Hepatocyte (in vitro differentiated cells): ENCODE results near the gene IMMP2L. TPM values are rescaled to one million over a fixed set of nuclear protein-coding genes. Genes with fewer than 3 reads are reported as not detected.

Experiments used
- DNase-seq: peaks from one replicate; pipeline ENCODE4 v3.0.0-alpha.2; 2016; ENCODE audit warnings: low spot score
- H2AFZ ChIP-seq: fragments of 200-600 bp; sonication (generic); 2 replicates; pipeline ENCODE4 v1.6.0; 2016; ENCODE audit warnings: antibody characterized with exemption, mild to moderate bottlenecking
- H3K27ac ChIP-seq: fragments of 200-600 bp; sonication (generic); 2 replicates; pipeline ENCODE4 v1.5.1; 2016; ENCODE audit warnings: mild to moderate bottlenecking
- H3K27me3 ChIP-seq: fragments of 200-600 bp; sonication (generic); 2 replicates; pipeline ENCODE4 v1.6.1; 2016
- H3K36me3 ChIP-seq: fragments of 200-600 bp; sonication (generic); replicated peaks from 2 replicates; pipeline ENCODE4 v1.5.1; 2016; ENCODE audit warnings: low read depth; ENCODE audit not compliant: insufficient read depth
- H3K4me1 ChIP-seq: fragments of 200-600 bp; sonication (generic); 2 replicates; pipeline ENCODE4 v1.5.1; 2016; ENCODE audit warnings: mild to moderate bottlenecking, moderate library complexity; ENCODE audit not compliant: insufficient read depth
- H3K4me2 ChIP-seq: fragments of 200-600 bp; sonication (generic); 2 replicates; pipeline ENCODE4 v1.6.0; 2016
- H3K4me3 ChIP-seq: fragments of 200-600 bp; sonication (generic); 2 replicates; pipeline ENCODE4 v1.5.1; 2016; ENCODE audit warnings: mild to moderate bottlenecking
- H3K79me2 ChIP-seq: fragments of 200-600 bp; sonication (generic); 2 replicates; pipeline ENCODE4 v1.6.0; 2017; ENCODE audit warnings: mild to moderate bottlenecking
- H3K9me2 ChIP-seq: fragments of 200-600 bp; sonication (generic); replicated peaks from 2 replicates; pipeline ENCODE4 v1.6.0; 2017; ENCODE audit warnings: mild to moderate bottlenecking; ENCODE audit not compliant: insufficient read depth
- H3K9me3 ChIP-seq: fragments of 200-600 bp; sonication (generic); 2 replicates; pipeline ENCODE4 v1.5.1; 2016; ENCODE audit warnings: low read depth, mild to moderate bottlenecking
- H4K20me1 ChIP-seq: fragments of 200-600 bp; sonication (generic); 2 replicates; pipeline ENCODE4 v1.6.0; 2016; ENCODE audit warnings: mild to moderate bottlenecking; ENCODE audit not compliant: insufficient read depth, poor library complexity, severe bottlenecking
- CTCF ChIP-seq: fragments of 200-600 bp; sonication (generic); IDR thresholded peaks from 2 replicates; pipeline ENCODE4 v1.5.1; 2016; ENCODE audit warnings: antibody characterized with exemption, mild to moderate bottlenecking; ENCODE audit not compliant: poor library complexity
- EZH2 ChIP-seq: fragments of 200-600 bp; sonication (generic); IDR thresholded peaks from 2 replicates; pipeline ENCODE4 v1.6.1; 2016; ENCODE audit warnings: antibody characterized with exemption, mild to moderate bottlenecking, borderline replicate concordance
- EZH2phosphoT487 ChIP-seq: fragments of 200-600 bp; sonication (generic); IDR thresholded peaks from one replicate; pipeline ENCODE4 v1.6.1; 2018; ENCODE audit warnings: antibody characterized with exemption, mild to moderate bottlenecking, low read depth, moderate library complexity; ENCODE audit not compliant: unreplicated experiment, severe bottlenecking
- WGBS: methylation state at CpG from one replicate; pipeline ENCODE4 v1.1.6; 2016; ENCODE audit warnings: low lambda C conversion rate; ENCODE audit errors: missing lambda C conversion rate; 5-methylcytosine and 5-hydroxymethylcytosine counted together
- polyA plus RNA-seq: library from polyadenylated mRNA; unstranded; fragments of >200 nt; fragmentation: Nextera tagmentation; extraction: Ambion mirVana; gene quantifications from 2 replicates; pipeline ENCODE4 v1.2.1, GENCODE V29; 2016
- total RNA-seq: library from RNA; depleted of rRNA; stranded (reverse); fragments of >200 nt; gene quantifications from 2 replicates; pipeline ENCODE4 v1.2.3, GENCODE V29; 2014

Gene IMMP2L
- total and polyA plus RNA-seq, 2 experiments from 2014 or later, result 13.3 to 17.6 TPM

GRCh38 chr7:111145472-111145871, 416.8 kb downstream of the IMMP2L start:
- H3K9me3 ChIP-seq, result no peaks in the 10 kb centered on the region
- DNase-seq, result no peak
- no peak overlapping the region for H3K4me3 ChIP-seq
- TF ChIP-seq EZH2phosphoT487 (no peak), EZH2 (no peak), CTCF (no peak)
- no peaks in the 10 kb centered on the region for H3K36me3 ChIP-seq
- 95% methylated on average over 2 of the region's 2 CpGs for WGBS
- no peaks in the 10 kb centered on the region for H3K27me3 ChIP-seq
- no peak overlapping the region for H3K4me2 ChIP-seq
- H3K79me2 ChIP-seq, result no peaks in the 10 kb centered on the region
- no peaks in the 10 kb centered on the region for H3K9me2 ChIP-seq
- no peak overlapping the region for H3K27ac ChIP-seq
- no peak overlapping the region for H2AFZ ChIP-seq
- H4K20me1 ChIP-seq, result no peaks in the 10 kb centered on the region
- H3K4me1 ChIP-seq, result no peaks in the 10 kb centered on the region

- WGBS, result 94% methylated on average over 2 of the region's 2 CpGs
- Histone ChIP-seq H3K27ac (no peak overlapping the region), H3K27me3 (no peaks in the 10 kb centered on the region), H4K20me1 (no peaks in the 10 kb centered on the region), H3K4me2 (no peak overlapping the region), H3K9me2 (no peaks in the 10 kb centered on the region), H3K79me2 (no peaks in the 10 kb centered on the region), H3K9me3 (no peaks in the 10 kb centered on the region), H2AFZ (no peak overlapping the region), H3K4me3 (no peak overlapping the region), H3K36me3 (no peaks in the 10 kb centered on the region), H3K4me1 (no peaks in the 10 kb centered on the region)
- no peak for DNase-seq
- no peak for TF ChIP-seq CTCF
Observed at GRCh38 chr7:111140091-111140865, 422.0 kb downstream of the IMMP2L start.

- no peak overlapping the region for H3K4me3 ChIP-seq
- H2AFZ ChIP-seq, result no peak overlapping the region
- no peaks in the 10 kb centered on the region for H3K4me1 ChIP-seq
- no peak overlapping the region for H3K4me2 ChIP-seq
- DNase-seq, result no peak
- H4K20me1 ChIP-seq, result no peaks in the 10 kb centered on the region
- H3K9me2 ChIP-seq, result no peaks in the 10 kb centered on the region
- TF ChIP-seq EZH2phosphoT487 (no peak), CTCF (no peak), EZH2 (no peak)
- H3K9me3 ChIP-seq, result no peaks in the 10 kb centered on the region
- H3K27me3 ChIP-seq, result no peaks in the 10 kb centered on the region
- no peaks in the 10 kb centered on the region for H3K79me2 ChIP-seq
- H3K27ac ChIP-seq, result no peak overlapping the region
- H3K36me3 ChIP-seq, result no peaks in the 10 kb centered on the region
Observed at GRCh38 chr7:111138586-111138985, 423.7 kb downstream of the IMMP2L start.

- H4K20me1 ChIP-seq, result no peaks in the 10 kb centered on the region
- no peak overlapping the region for H3K4me2 ChIP-seq
- no peak overlapping the region for H3K4me3 ChIP-seq
- 47% methylated on average over 2 of the region's 2 CpGs for WGBS
- no peak overlapping the region for H2AFZ ChIP-seq
- no peaks in the 10 kb centered on the region for H3K9me3 ChIP-seq
- no peaks in the 10 kb centered on the region for H3K79me2 ChIP-seq
- no peaks in the 10 kb centered on the region for H3K27me3 ChIP-seq
- H3K36me3 ChIP-seq, result no peaks in the 10 kb centered on the region
- no peak for DNase-seq
- no peaks in the 10 kb centered on the region for H3K4me1 ChIP-seq
- no peaks in the 10 kb centered on the region for H3K9me2 ChIP-seq
- no peak overlapping the region for H3K27ac ChIP-seq
- TF ChIP-seq CTCF (no peak), EZH2 (no peak), EZH2phosphoT487 (no peak)
Observed at GRCh38 chr7:111138193-111138569, 424.1 kb downstream of the IMMP2L start.
